Measurements from ENCODE around the gene PLPPR3. TPM values are rescaled to one million over a fixed set of nuclear protein-coding genes. Genes with fewer than 3 reads are reported as not detected.

Gene PLPPR3
- total RNA-seq, 4 donors from 2014 or later, result not detected

DNA sequence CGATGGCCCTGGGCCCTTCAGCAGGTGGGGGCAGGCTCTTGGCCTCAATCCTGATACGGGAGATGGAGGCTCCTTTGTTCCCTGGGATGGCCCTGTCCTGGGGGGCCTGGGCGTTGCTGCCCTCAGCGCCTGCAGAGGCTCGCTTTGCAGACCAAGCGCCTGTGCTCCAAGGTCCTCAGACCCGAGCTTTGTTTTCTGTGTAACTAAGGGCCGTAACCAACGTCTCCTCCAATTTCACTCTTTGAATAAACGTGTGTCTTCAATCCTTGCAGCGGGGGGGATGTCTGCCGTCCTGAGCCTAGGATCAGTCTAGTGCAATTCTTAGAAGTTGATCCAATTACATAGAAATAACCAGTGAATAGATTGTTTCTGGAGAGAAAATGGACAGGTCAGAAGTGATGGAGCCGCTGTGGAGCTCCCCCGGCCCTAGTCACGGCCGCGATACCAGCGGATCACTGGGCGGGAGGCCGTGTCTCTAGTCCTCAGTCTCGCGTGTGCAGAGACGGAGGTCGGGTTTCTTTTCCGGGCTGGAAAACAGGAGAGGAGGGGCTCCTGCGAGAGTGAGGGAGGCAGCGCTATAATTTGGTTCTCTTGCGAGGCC is 19.2 kb downstream of the PLPPR3 start:
- Histone ChIP-seq H3K36me3 (peaks cover 40 to 41% of the 10 kb centered on the region in 2 donors), H3K27ac (peak overlapping the region in 1 of 3 donors; percentile 94), H3K4me3 (replicated peaks in 1 of 3) (no peak overlapping the region), H3K9me3 (no peaks in the 10 kb centered on the region), H3K4me1 (peaks cover 43 to 51% of the 10 kb centered on the region in 2 donors), H3K27me3 (no peaks in the 10 kb centered on the region)
- no peak for DNase-seq
- TF ChIP-seq CTCF (IDR thresholded peaks at IDR 0.05) (no peak), POLR2A (IDR thresholded peaks at IDR 0.05) (no peak)
- intact Hi-C loops (cut with DNase I), result no loop called here
- WGBS, 2 donors, result 40 to 50% methylated on average over 26 to 28 of the region's 28 CpGs

GRCh38 chr19:801861-802497 is 19.8 kb downstream of the PLPPR3 start:
- Histone ChIP-seq H3K27me3 (no peaks in the 10 kb centered on the region), H3K4me3 (replicated peaks in 1 of 3) (peak overlapping the region in 1 of 3 donors; percentile 11), H3K9me3 (no peaks in the 10 kb centered on the region), H3K27ac (peak overlapping the region in 2 of 3 donors; percentile 93 to 94), H3K4me1 (peaks cover 43 to 51% of the 10 kb centered on the region in 2 donors), H3K36me3 (peaks cover 34 to 35% of the 10 kb centered on the region in 2 donors)
- 20% methylated on average over 1 of the region's 23 CpGs; no CpG with 5 or more reads in 1 of the 2 donors for WGBS, 2 donors
- intact Hi-C loops (cut with DNase I), result no loop called here
- DNase-seq, result peak; percentile 62 to 72
- TF ChIP-seq POLR2A (IDR thresholded peaks at IDR 0.05) (no peak), CTCF (IDR thresholded peaks at IDR 0.05) (no peak)

- no peaks in the 10 kb centered on the region for H3K27me3 ChIP-seq
- peak in 1 of 2 donors; percentile 29 for TF ChIP-seq POLR2A (IDR thresholded peaks at IDR 0.05)
- no peak for TF ChIP-seq CTCF (IDR thresholded peaks at IDR 0.05)
- H3K9me3 ChIP-seq, result no peaks in the 10 kb centered on the region
- H3K4me3 ChIP-seq (replicated peaks in 1 of 3), result peak overlapping the region in 1 of 3 donors; percentile 11
- peaks cover 45 to 53% of the 10 kb centered on the region in 2 donors for H3K4me1 ChIP-seq
- 19 to 32% methylated on average over 18 to 22 of the region's 29 CpGs for WGBS, 2 donors
- peak; percentile 96 to 97 for DNase-seq
- peaks cover 27% of the 10 kb centered on the region in 2 donors for H3K36me3 ChIP-seq
- peak overlapping the region; percentile 93 to 96 (median 94) for H3K27ac ChIP-seq
- intact Hi-C loops (cut with DNase I), result no loop called here
Measured at GRCh38 chr19:801030-801860, 20.5 kb downstream of the PLPPR3 start.

- WGBS, 2 donors, result 14 to 17% methylated on average over 12 to 14 of the region's 17 CpGs
- H3K27ac ChIP-seq, result peak overlapping the region; percentile 93 to 96 (median 94)
- intact Hi-C loops (cut with DNase I), result no loop called here
- H3K9me3 ChIP-seq, result no peaks in the 10 kb centered on the region
- no peaks in the 10 kb centered on the region for H3K27me3 ChIP-seq
- peak overlapping the region in 1 of 3 donors; percentile 20 for H3K4me3 ChIP-seq (replicated peaks in 1 of 3)
- peak; percentile 86 to 90 for DNase-seq
- no peak for TF ChIP-seq CTCF (IDR thresholded peaks at IDR 0.05)
- peak in 1 of 2 donors; percentile 62 for TF ChIP-seq POLR2A (IDR thresholded peaks at IDR 0.05)
- H3K4me1 ChIP-seq, result peaks cover 49 to 59% of the 10 kb centered on the region in 2 donors
- peaks cover 19 to 20% of the 10 kb centered on the region in 2 donors for H3K36me3 ChIP-seq
Measured at GRCh38 chr19:800360-801029, 21.3 kb downstream of the PLPPR3 start.

Measured in thyroid gland (tissue), 4 donors.